Choroid plexus epithelial cell (primary cell): Measurements from ENCODE around the gene IFIT1B.
"Not testable (repeated sequence)": the region's sequence is repeated elsewhere in the genome, so short reads cannot be mapped to it uniquely, and the experiment has no call there.

Source experiments
- DNase-seq: peaks from one replicate; pipeline ENCODE4 v3.0.0-alpha.2; 2010; ENCODE audit warnings: low read depth
- H3K4me3 ChIP-seq: 2 replicates; pipeline ENCODE4 v1.5.1; 2011; ENCODE audit warnings: low read depth, mild to moderate bottlenecking, control low read depth, low read length, moderate library complexity
- CTCF ChIP-seq: conservative IDR thresholded peaks from 2 replicates; pipeline ENCODE4 v1.5.1; 2011; ENCODE audit warnings: low read depth, mild to moderate bottlenecking, control low read depth, inconsistent platforms, low read length, moderate library complexity

IFIT1B gene

DNA sequence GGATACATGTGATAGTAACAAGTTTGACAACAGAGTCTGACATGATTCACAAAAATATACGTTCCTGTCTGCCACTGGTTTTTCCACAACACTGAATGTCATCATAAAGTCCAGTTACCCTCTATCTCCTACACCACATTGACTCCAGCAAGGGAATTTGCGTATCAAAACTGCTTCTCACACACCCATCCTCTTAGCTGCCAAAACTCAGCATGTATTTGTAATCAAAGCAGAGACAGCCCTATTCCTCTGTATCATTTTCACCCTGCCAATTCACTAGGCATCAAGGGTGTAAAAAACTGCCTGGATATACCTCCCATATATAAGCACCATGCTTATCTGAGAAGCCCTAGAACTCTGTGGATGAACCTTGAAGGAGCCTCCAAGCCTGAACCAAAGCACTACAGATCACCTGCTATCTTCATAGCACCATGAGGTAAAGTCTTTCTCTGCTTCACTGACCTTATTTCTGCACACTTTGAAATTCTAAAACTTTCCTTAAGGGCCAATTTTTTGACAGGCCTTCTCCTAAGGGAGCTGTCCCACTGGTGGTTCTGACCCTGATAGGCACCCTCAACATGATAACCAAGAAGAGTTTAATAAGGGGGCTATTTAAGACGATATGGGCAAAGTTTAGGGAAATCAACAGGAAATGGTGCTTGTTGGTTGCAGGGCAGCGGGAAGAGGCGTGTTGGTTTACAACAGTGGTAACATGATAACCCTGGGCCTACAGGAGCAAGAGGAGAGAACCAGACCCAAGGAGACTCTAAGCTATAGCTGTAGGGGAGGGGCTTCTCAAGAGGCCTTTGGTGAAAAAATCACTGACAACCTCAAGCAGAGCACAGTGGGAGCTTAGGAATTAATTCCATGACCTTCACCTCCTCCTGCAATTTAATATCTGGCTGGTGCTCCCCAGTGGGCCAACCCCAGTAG is at the start of gene IFIT1B:
IFIT1B (plus strand) TSS at position 352 of the 933 bp plus-strand sequence; CDS start at position 432, 80 bp downstream.
- TF ChIP-seq CTCF, result no peak
- no peak within 1 kb of the TSS for H3K4me3 ChIP-seq
- peak; percentile 30 for DNase-seq

GRCh38 chr10:89329151-89329550 is 48.7 kb upstream of the IFIT1B start:
- DNase-seq, result no peak
- H3K4me3 ChIP-seq, result no peak overlapping the region
- TF ChIP-seq CTCF, result no peak

GRCh38 chr10:89330014-89330413 is 47.8 kb upstream of the IFIT1B start:
- H3K4me3 ChIP-seq, result not testable (repeated sequence)

DNA sequence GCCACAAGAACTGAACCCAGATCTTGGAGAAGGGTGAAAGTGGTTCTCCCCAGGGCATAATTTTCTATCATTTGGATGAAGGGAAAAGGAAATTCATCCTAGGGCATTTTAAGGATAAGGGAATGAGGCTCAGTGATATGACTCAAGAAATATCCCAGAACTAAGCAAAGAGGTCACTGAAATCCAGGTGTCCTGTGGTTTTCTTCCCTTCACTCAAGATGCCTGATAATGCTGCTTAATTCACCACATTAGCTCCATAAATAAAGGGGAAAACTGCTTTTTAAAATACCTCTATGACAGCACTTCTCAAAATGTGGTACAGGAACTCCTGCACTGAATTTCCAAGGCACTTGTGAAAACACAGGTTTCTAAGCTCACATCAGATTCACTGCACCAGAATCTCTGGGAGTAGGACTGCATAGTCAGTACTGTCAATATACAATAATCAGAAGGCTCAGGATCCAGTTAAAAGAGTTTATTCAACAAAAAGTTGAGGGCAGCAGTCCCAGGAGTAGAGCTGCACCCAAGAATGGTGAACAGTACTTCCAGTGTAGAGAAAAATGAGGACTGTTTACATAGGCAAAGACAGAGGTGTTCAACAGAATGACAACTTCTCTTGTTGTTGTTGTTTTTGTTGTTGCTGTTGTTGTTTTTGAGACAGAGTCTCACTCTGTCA is 47.2 kb upstream of the IFIT1B start:
- H3K4me3 ChIP-seq, result no peak overlapping the region
- DNase-seq, result no peak
- TF ChIP-seq CTCF, result no peak

More at GRCh38 chr10:89330014-89330413, 47.8 kb upstream of the IFIT1B start:
- not testable (repeated sequence) for DNase-seq

- DNase-seq, result not testable (repeated sequence)
- H3K4me3 ChIP-seq, result peak overlapping the region; percentile 42
Observed at GRCh38 chr10:89331487-89332122, 46.3 kb upstream of the IFIT1B start.

DNA sequence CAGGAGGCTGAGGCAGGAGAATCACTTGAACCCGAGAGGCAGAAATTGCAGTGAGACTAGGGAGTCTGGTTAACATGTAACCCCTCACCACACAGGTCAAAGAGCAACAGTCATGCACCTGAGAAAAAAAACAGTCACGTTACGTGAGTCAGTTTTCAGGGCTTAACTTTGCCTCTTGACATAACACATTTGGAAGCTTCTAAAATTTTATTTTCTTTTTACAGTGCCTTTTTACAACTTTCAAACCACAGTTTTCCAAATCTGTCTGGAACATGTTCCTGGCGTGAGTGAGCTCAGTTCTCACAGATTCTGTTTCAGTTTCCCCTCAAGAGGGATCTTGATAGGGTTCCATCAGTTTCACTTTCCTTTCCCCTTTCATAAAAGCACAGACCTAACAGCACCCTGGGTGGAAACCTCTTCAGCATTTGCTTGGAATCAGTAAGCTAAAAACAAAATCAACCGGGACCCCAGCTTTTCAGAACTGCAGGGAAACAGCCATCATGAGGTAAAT is 45.7 kb upstream of the IFIT1B start:
- peak overlapping the region; percentile 42 for H3K4me3 ChIP-seq
- no peak for TF ChIP-seq CTCF
- DNase-seq, result peak; percentile 92

GRCh38 chr10:89335226-89335625 is 42.6 kb upstream of the IFIT1B start:
- H3K4me3 ChIP-seq, result no peak overlapping the region
- no peak for DNase-seq
- no peak for TF ChIP-seq CTCF
